Activated CD8-positive, alpha-beta memory T cell treated with anti-CD3 and anti-CD28 coated beads, Interleukin-2, amount 10 ng/mL, durations not matched to agents 7 days and 5 days (primary cell): ENCODE data around the gene RBM47. TPM values are rescaled to one million over a fixed set of nuclear protein-coding genes. Genes with fewer than 3 reads are reported as not detected.
"Not testable (repeated sequence)": the region's sequence is repeated elsewhere in the genome, so short reads cannot be mapped to it uniquely, and the experiment has no call there.

ENCODE experiments used
- ATAC-seq: fragments of 150-1000 bp; cut with Tn5 transposase; one replicate; pipeline ENCODE4 v1.10.0; 2021; ENCODE audit warnings: moderate library complexity
- CTCF ChIA-PET: fragments of 350-600 bp; sonication (Branson Sonifier 250); formaldehyde crosslinking; loops from one replicate; lab custom pipeline; 2021; ENCODE audit warnings: antibody characterized with exemption; lab: Charles Lee
- DNase-seq: peaks from one replicate; pipeline ENCODE4 v3.0.0-alpha.2; 2020
- H3K27ac Mint-ChIP-seq: one replicate; pipeline ENCODE4 v1.8.0; 2021; ENCODE audit warnings: mild to moderate bottlenecking, mixed read lengths
- H3K27me3 Mint-ChIP-seq: one replicate; pipeline ENCODE4 v1.8.0; 2021; ENCODE audit warnings: mixed read lengths
- H3K36me3 Mint-ChIP-seq: one replicate; pipeline ENCODE4 v1.8.0; 2021; ENCODE audit warnings: mild to moderate bottlenecking, mixed read lengths
- H3K4me1 Mint-ChIP-seq: one replicate; pipeline ENCODE4 v1.8.0; 2021; ENCODE audit warnings: mixed read lengths
- H3K4me3 Mint-ChIP-seq: one replicate; pipeline ENCODE4 v1.8.0; 2021; ENCODE audit warnings: mild to moderate bottlenecking, moderate library complexity, mixed read lengths
- H3K9me3 Mint-ChIP-seq: one replicate; pipeline ENCODE4 v1.8.0; 2022; ENCODE audit warnings: low read depth, mixed read lengths
- total RNA-seq, 2 experiments: library from RNA; stranded (reverse); gene quantifications; one replicate each; pipeline ENCODE4 v1.2.3, GENCODE V29; 2021

The RBM47 gene
- total RNA-seq, 2 experiments from 2014 or later = 2.2 to 2.3 TPM

DNA sequence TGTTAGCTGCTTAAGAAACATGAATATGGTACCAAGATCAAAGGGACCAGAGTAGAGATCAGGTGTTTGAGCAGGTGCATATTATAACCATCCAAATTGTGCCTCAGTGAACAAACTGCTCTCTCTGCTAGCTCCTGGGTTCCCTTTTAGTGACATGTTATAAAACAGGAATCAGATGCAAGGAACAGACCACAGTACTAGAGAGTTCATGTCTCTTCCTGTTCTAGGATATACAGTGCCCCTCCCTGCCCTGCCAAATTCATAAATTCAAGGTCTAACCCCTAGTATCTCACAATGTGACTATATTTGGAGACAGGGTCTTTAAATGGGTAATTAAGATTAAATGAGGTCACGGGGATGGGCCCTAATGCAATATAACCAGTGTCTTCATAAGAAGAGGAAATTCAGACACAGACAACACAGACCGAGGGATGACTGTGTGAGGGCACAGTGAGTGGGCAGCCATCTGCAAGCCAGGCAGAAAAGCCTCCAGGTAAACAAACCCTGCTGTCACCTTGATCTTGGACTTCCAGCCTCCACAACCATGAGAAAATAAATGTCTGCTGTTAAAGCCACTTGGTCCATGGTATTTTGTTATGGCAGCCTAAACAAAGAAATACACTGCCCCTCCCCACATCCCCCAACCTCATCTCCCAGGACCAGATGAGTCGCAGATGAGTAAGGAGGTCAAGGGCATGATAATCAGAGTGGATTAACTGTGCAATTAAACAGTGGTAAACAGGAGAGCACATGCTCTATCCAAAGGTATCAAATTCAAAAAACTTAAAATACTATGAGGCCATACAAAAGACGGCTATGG is 82.5 kb downstream of the RBM47 start:
- ATAC-seq = no peak
- no peaks in the 10 kb centered on the region for H3K9me3 Mint-ChIP-seq
- no peak overlapping the region for H3K27ac Mint-ChIP-seq
- H3K4me3 Mint-ChIP-seq = no peak overlapping the region
- CTCF ChIA-PET = interaction anchor here (1.2 to 1.3 kb wide), 2 partner anchors 172 kb away, joined by 3 read pairs; no protein-coding TSS in a partner anchor
- H3K4me1 Mint-ChIP-seq = peaks cover 13% of the 10 kb centered on the region
- H3K36me3 Mint-ChIP-seq = no peaks in the 10 kb centered on the region
- H3K27me3 Mint-ChIP-seq = no peaks in the 10 kb centered on the region
- DNase-seq = no peak

GRCh38 chr4:40546506-40546905 is 83.2 kb downstream of the RBM47 start:
- ATAC-seq (no peak), DNase-seq (no peak)
- CTCF ChIA-PET = interaction anchor here (1.2 kb wide), 1 partner anchor 172 kb away, joined by 3 read pairs; no protein-coding TSS in a partner anchor
- Mint-ChIP-seq H3K4me1 (peaks cover 10% of the 10 kb centered on the region), H3K9me3 (no peaks in the 10 kb centered on the region), H3K27me3 (no peaks in the 10 kb centered on the region), H3K4me3 (no peak overlapping the region), H3K36me3 (no peaks in the 10 kb centered on the region), H3K27ac (no peak overlapping the region)

DNA sequence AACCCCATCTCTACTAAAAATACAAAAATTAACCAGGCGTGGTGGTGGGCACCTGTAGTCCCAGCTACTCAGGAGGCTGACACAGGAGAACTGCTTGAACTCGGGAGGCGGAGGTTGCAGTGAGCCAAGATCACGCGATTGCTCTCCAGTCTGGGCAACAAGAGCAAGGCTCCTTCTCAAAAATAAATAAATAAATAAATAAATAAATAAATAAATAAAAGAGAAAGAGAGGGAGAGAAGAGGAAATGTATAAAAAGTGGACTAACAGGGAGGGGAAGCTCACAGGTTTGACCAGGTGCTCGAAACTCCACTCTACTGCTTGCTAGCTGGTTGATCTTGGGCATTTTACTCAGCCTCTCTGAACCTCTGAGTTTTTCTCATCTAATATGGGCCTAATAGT is 84.2 kb downstream of the RBM47 start:
- DNase-seq, ATAC-seq, CTCF ChIA-PET, H3K9me3 Mint-ChIP-seq, H3K27me3 Mint-ChIP-seq, H3K36me3 Mint-ChIP-seq, H3K4me3 Mint-ChIP-seq, H3K27ac Mint-ChIP-seq, H3K4me1 Mint-ChIP-seq: not testable (repeated sequence)

DNA sequence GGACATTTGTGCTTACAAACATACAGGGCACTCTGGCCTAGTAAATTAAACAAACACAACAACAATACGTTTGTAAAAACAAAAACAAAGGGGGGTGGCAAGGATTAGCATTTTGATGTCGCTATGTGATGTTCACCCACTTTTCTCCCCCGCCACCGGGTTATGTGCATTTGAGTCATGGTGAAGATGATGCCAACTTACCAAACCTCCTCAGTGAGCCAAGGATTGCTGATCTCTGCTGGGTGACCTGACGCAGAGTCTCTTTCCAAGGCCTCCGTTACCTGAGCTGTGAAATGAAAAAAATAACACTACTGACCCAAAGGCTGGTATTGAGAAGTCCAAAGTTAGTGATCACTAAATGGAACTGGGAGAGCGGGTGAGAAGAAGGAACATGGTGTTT is 85.4 kb downstream of the RBM47 start:
- DNase-seq (no peak), ATAC-seq (no peak)
- Mint-ChIP-seq H3K27me3 (no peaks in the 10 kb centered on the region), H3K4me1 (no peaks in the 10 kb centered on the region), H3K27ac (no peak overlapping the region), H3K4me3 (no peak overlapping the region), H3K36me3 (no peaks in the 10 kb centered on the region), H3K9me3 (no peaks in the 10 kb centered on the region)
- CTCF ChIA-PET = interaction anchor here (0.5 to 1.0 kb wide), 2 partner anchors 24 to 78 kb away, joined by 3 to 4 read pairs; no protein-coding TSS in a partner anchor

GRCh38 chr4:40540800-40541199 is 88.9 kb downstream of the RBM47 start:
- no peak overlapping the region for H3K27ac Mint-ChIP-seq
- no peak for ATAC-seq
- no peaks in the 10 kb centered on the region for H3K4me1 Mint-ChIP-seq
- CTCF ChIA-PET = interaction anchor here (0.8 kb wide), 1 partner anchor 16 kb away, joined by 3 read pairs; no protein-coding TSS in a partner anchor
- H3K36me3 Mint-ChIP-seq = no peaks in the 10 kb centered on the region
- no peak for DNase-seq
- no peaks in the 10 kb centered on the region for H3K27me3 Mint-ChIP-seq
- no peaks in the 10 kb centered on the region for H3K9me3 Mint-ChIP-seq
- H3K4me3 Mint-ChIP-seq = no peak overlapping the region

- CTCF ChIA-PET = no interaction called here
Observed at GRCh38 chr4:40536032-40536431, 93.6 kb downstream of the RBM47 start.

DNA sequence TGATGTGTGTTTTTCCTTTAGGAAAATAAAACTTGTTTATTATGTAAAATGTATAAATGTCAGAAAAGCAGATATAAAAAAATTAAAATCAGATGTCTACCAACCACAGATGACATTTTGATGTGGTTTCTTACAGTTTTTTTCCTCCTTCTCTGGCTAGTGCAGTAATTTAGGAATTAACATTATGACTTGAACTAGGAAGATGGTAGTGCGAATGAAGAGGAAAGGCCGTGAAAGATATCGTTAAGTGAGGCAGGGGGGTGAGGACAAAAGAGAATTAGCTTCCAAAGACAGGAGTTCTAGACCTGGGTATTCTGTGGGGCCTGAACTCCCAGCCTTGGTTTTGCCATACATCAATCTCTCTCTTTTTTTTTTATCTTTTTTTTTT is 98.0 kb downstream of the RBM47 start:
- Mint-ChIP-seq H3K4me1 (peaks cover 3% of the 10 kb centered on the region), H3K4me3 (no peak overlapping the region), H3K36me3 (no peaks in the 10 kb centered on the region), H3K27ac (no peak overlapping the region), H3K27me3 (no peaks in the 10 kb centered on the region), H3K9me3 (no peaks in the 10 kb centered on the region)
- no peak for DNase-seq
- CTCF ChIA-PET = no interaction called here
- no peak for ATAC-seq

More at GRCh38 chr4:40536032-40536431, 93.6 kb downstream of the RBM47 start:
- Mint-ChIP-seq H3K4me1 (peaks cover 3% of the 10 kb centered on the region), H3K27ac (no peak overlapping the region), H3K4me3 (no peak overlapping the region), H3K36me3 (no peaks in the 10 kb centered on the region), H3K27me3 (no peaks in the 10 kb centered on the region), H3K9me3 (no peaks in the 10 kb centered on the region)
- ATAC-seq = no peak
- DNase-seq = no peak

DNA sequence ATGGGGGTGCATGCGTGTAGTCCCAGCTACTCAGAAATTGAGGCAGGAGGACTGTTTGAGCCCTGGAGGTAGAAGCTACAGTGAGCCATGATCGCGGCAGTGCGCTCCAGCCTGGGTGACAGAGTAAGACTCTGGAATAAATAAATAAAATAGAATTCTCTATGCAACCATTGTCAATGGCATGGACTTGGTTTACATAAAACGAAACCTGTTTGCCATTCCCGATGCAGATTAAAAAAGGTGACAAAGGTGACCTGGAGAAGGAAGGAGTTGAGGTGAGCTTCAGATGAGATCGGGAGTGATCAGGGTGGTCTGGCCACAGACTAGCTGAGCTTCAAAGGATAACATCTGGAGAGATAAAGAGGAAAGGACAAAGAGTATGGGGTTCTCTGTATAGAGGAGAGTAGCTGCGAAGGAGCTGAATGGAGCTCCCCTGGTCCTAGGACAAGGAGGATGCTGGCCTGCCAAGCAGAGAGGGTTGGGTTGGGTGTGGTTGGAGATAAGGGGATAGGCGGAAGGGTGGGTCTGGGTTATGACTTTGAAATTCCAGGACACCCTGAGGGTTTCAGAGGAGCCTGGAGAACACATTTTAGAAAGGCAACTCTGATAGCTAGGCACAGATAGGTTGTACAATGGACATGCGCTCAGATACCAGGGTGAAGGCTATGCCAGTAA is 98.6 kb downstream of the RBM47 start:
- DNase-seq (no peak), ATAC-seq (no peak)
- CTCF ChIA-PET = no interaction called here
- Mint-ChIP-seq H3K27ac (no peak overlapping the region), H3K9me3 (no peaks in the 10 kb centered on the region), H3K36me3 (no peaks in the 10 kb centered on the region), H3K4me1 (peaks cover 3% of the 10 kb centered on the region), H3K27me3 (no peaks in the 10 kb centered on the region), H3K4me3 (no peak overlapping the region)

GRCh38 chr4:40526741-40527140 is 102.9 kb downstream of the RBM47 start:
- Mint-ChIP-seq H3K27me3 (no peaks in the 10 kb centered on the region), H3K9me3 (no peaks in the 10 kb centered on the region), H3K36me3 (no peaks in the 10 kb centered on the region), H3K27ac (no peak overlapping the region), H3K4me1 (peaks cover 2% of the 10 kb centered on the region), H3K4me3 (no peak overlapping the region)
- DNase-seq (no peak), ATAC-seq (no peak)
- CTCF ChIA-PET = no interaction called here

- no peaks in the 10 kb centered on the region for H3K4me1 Mint-ChIP-seq
- CTCF ChIA-PET = interaction anchor here (0.7 kb wide), 1 partner anchor 12 kb away, joined by 3 read pairs; no protein-coding TSS in a partner anchor
Observed at GRCh38 chr4:40525752-40526598, 103.7 kb downstream of the RBM47 start.

GRCh38 chr4:40524366-40525041 is 105.2 kb downstream of the RBM47 start:
- H3K9me3 Mint-ChIP-seq = no peaks in the 10 kb centered on the region

More at GRCh38 chr4:40525752-40526598, 103.7 kb downstream of the RBM47 start:
- no peak for DNase-seq
- ATAC-seq = no peak
- Mint-ChIP-seq H3K9me3 (no peaks in the 10 kb centered on the region), H3K27ac (no peak overlapping the region), H3K27me3 (no peaks in the 10 kb centered on the region), H3K4me3 (no peak overlapping the region), H3K36me3 (no peaks in the 10 kb centered on the region)

DNA sequence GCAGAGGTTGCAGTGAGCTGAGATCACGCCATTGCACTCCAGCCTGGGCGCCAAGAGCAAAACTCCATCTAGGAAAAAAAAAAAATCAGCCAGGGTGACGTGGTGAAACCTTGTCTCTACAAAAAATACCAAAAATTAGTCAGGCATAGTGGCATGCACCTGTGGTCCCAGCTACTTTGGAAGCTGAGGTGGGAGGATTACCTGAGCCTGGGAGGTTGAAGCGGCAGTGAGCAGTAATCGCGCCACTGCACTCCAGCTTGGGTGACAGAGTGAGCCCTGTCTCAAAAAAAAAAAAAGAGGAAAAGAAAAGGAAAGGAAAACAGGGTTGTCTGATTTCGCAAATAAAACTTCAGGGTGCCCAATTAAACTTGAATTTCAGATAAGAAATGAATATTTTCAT is 106.1 kb downstream of the RBM47 start:
- no peaks in the 10 kb centered on the region for H3K9me3 Mint-ChIP-seq
- no peaks in the 10 kb centered on the region for H3K36me3 Mint-ChIP-seq
- no peaks in the 10 kb centered on the region for H3K4me1 Mint-ChIP-seq
- no peaks in the 10 kb centered on the region for H3K27me3 Mint-ChIP-seq
- ATAC-seq (no peak), DNase-seq (no peak)
- H3K27ac Mint-ChIP-seq = no peak overlapping the region
- CTCF ChIA-PET = no interaction called here
- no peak overlapping the region for H3K4me3 Mint-ChIP-seq

More at GRCh38 chr4:40524366-40525041, 105.2 kb downstream of the RBM47 start:
- H3K27ac Mint-ChIP-seq = no peak overlapping the region
- DNase-seq (no peak), ATAC-seq (no peak)
- no peaks in the 10 kb centered on the region for H3K27me3 Mint-ChIP-seq
- H3K36me3 Mint-ChIP-seq = no peaks in the 10 kb centered on the region
- CTCF ChIA-PET = interaction anchor here (0.7 kb wide), 1 partner anchor 17 kb away, joined by 3 read pairs; no protein-coding TSS in a partner anchor
- no peaks in the 10 kb centered on the region for H3K4me1 Mint-ChIP-seq
- H3K4me3 Mint-ChIP-seq = no peak overlapping the region
